ENCODE results near the gene IFRD1.

Gene IFRD1

GRCh38 chr7:112449902-112450806 is at the start of gene IFRD1 (continued):
- peak; percentile 62; the same call in 1 of the 2 replicates for TF ChIP-seq ZBTB7A (tag by site-specific recombination; IDR thresholded peaks at IDR 0.05; ENCODE audit: low read depth)
- TF ChIP-seq ZIC2 (tag by site-specific recombination; IDR thresholded peaks at IDR 0.05): peak; percentile 66; the same call in 1 of the 2 replicates
- peak; percentile 64 for TF ChIP-seq GLIS2 (tag by site-specific recombination; IDR thresholded peaks at IDR 0.05)
- TF ChIP-seq HIC1 (tag by site-specific recombination; IDR thresholded peaks at IDR 0.05): peak; percentile 88
- peak; percentile 32; the same call in 1 of the 2 replicates for TF ChIP-seq ZBTB21 (tag by site-specific recombination; IDR thresholded peaks at IDR 0.05)
- TF ChIP-seq, protein P1, sequence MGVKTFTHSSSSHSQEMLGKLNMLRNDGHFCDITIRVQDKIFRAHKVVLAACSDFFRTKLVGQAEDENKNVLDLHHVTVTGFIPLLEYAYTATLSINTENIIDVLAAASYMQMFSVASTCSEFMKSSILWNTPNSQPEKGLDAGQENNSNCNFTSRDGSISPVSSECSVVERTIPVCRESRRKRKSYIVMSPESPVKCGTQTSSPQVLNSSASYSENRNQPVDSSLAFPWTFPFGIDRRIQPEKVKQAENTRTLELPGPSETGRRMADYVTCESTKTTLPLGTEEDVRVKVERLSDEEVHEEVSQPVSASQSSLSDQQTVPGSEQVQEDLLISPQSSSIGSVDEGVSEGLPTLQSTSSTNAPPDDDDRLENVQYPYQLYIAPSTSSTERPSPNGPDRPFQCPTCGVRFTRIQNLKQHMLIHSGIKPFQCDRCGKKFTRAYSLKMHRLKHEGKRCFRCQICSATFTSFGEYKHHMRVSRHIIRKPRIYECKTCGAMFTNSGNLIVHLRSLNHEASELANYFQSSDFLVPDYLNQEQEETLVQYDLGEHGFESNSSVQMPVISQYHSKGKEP (tag by site-specific recombination; IDR thresholded peaks at IDR 0.05): no peak
- 0 out of 2 replicates have a peak, but pooled peaks have one; percentile 49 for TF ChIP-seq BCL11B (tag by site-specific recombination; IDR thresholded peaks at IDR 0.05; ENCODE audit: low read depth)
- TF ChIP-seq ZNF391 (tag by site-specific recombination; IDR thresholded peaks at IDR 0.05; ENCODE audit: borderline replicate concordance, low read depth): peak; percentile 85; the same call in 1 of the 2 replicates
- peak; percentile 43 for TF ChIP-seq ZNF335 (tag by site-specific recombination; conservative IDR thresholded peaks at IDR 0.05)
- TF ChIP-seq ZBTB48 (tag by site-specific recombination; IDR thresholded peaks at IDR 0.05): no peak; the same call in none of the 2 replicates
- TF ChIP-seq, protein P2, sequence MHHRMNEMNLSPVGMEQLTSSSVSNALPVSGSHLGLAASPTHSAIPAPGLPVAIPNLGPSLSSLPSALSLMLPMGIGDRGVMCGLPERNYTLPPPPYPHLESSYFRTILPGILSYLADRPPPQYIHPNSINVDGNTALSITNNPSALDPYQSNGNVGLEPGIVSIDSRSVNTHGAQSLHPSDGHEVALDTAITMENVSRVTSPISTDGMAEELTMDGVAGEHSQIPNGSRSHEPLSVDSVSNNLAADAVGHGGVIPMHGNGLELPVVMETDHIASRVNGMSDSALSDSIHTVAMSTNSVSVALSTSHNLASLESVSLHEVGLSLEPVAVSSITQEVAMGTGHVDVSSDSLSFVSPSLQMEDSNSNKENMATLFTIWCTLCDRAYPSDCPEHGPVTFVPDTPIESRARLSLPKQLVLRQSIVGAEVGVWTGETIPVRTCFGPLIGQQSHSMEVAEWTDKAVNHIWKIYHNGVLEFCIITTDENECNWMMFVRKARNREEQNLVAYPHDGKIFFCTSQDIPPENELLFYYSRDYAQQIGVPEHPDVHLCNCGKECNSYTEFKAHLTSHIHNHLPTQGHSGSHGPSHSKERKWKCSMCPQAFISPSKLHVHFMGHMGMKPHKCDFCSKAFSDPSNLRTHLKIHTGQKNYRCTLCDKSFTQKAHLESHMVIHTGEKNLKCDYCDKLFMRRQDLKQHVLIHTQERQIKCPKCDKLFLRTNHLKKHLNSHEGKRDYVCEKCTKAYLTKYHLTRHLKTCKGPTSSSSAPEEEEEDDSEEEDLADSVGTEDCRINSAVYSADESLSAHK (tag by site-specific recombination; IDR thresholded peaks at IDR 0.05): 0 out of 2 replicates have a peak, but pooled peaks have one; percentile 17
- no peak for TF ChIP-seq ZSCAN23 (tag by site-specific recombination; IDR thresholded peaks at IDR 0.05)
- TF ChIP-seq ZNF221 (tag by site-specific recombination; IDR thresholded peaks at IDR 0.05; ENCODE audit: borderline replicate concordance): no peak
- TF ChIP-seq RBAK (tag by site-specific recombination; IDR thresholded peaks at IDR 0.05): no peak
- TF ChIP-seq, protein P3, sequence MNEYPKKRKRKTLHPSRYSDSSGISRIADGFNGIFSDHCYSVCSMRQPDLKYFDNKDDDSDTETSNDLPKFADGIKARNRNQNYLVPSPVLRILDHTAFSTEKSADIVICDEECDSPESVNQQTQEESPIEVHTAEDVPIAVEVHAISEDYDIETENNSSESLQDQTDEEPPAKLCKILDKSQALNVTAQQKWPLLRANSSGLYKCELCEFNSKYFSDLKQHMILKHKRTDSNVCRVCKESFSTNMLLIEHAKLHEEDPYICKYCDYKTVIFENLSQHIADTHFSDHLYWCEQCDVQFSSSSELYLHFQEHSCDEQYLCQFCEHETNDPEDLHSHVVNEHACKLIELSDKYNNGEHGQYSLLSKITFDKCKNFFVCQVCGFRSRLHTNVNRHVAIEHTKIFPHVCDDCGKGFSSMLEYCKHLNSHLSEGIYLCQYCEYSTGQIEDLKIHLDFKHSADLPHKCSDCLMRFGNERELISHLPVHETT (tag by site-specific recombination; IDR thresholded peaks at IDR 0.05): peak; percentile 13; the same call in 1 of the 2 replicates
- TF ChIP-seq ZSCAN16 (tag by site-specific recombination; IDR thresholded peaks at IDR 0.05): 0 out of 2 replicates have a peak, but pooled peaks have one; percentile 33
- TF ChIP-seq ZNF169 (tag by site-specific recombination; IDR thresholded peaks at IDR 0.05): no peak
- no peak for TF ChIP-seq SALL2 (tag by site-specific recombination; IDR thresholded peaks at IDR 0.05; ENCODE audit: borderline replicate concordance)
- no peak for TF ChIP-seq ZNF18 (tag by site-specific recombination; IDR thresholded peaks at IDR 0.05)
- TF ChIP-seq ZNF548 (tag by site-specific recombination; IDR thresholded peaks at IDR 0.05): no peak
- no peak; the same call in 1 of the 2 replicates for TF ChIP-seq ZXDB (tag by site-specific recombination; IDR thresholded peaks at IDR 0.05)
- TF ChIP-seq ZNF266 (tag by site-specific recombination; IDR thresholded peaks at IDR 0.05; ENCODE audit: low read depth): no peak
- TF ChIP-seq SCRT2 (tag by site-specific recombination; IDR thresholded peaks at IDR 0.05): no peak
- TF ChIP-seq ZNF501 (tag by site-specific recombination; IDR thresholded peaks at IDR 0.05): peak; percentile 57
- peak; percentile 60; the same call in 1 of the 2 replicates for TF ChIP-seq KLF10 (tag by site-specific recombination; IDR thresholded peaks at IDR 0.05)
- TF ChIP-seq ZFP41 (tag by site-specific recombination; IDR thresholded peaks at IDR 0.05; ENCODE audit: borderline replicate concordance): 0 out of 2 replicates have a peak, but pooled peaks have one; percentile 67
- peak; percentile 76 for TF ChIP-seq ZFP37 (tag by site-specific recombination; IDR thresholded peaks at IDR 0.05)
- TF ChIP-seq BCL6B (tag by site-specific recombination; IDR thresholded peaks at IDR 0.05): no peak

Measured in HEK293 (cell line).